NB4 (cell line): ENCODE data around the gene SLC38A2.

ENCODE experiments used
- POLR2A ChIP-seq: IDR thresholded peaks from 2 replicates; pipeline ENCODE4 v1.6.1; 2011; ENCODE audit warnings: mild to moderate bottlenecking; ENCODE audit not compliant: insufficient read length; ENCODE audit errors: extremely low read depth
- TF ChIP-seq, protein P1 (sequence below): IDR thresholded peaks from one replicate; pipeline ENCODE4 v1.5.1; 2012; ENCODE audit warnings: low read depth, low read length

DNA sequence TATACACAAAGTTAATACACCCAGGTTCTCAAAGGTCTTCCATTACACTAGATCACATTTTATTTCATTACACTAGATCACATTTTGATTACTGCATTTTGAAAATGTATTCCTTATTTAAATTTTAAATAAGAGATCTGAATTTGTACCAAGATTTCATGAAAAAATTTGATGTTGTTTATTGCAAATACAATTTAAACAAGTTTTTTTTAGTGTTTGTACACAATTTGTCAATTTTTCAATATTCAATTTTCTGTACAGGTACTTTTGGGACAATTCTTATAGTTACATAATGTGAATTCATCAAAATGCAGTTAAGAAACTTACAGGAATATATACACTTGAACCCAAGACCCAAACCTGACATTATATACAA is 14.3 kb downstream of the SLC38A2 start:
- no peak for TF ChIP-seq POLR2A
- TF ChIP-seq, protein P1, sequence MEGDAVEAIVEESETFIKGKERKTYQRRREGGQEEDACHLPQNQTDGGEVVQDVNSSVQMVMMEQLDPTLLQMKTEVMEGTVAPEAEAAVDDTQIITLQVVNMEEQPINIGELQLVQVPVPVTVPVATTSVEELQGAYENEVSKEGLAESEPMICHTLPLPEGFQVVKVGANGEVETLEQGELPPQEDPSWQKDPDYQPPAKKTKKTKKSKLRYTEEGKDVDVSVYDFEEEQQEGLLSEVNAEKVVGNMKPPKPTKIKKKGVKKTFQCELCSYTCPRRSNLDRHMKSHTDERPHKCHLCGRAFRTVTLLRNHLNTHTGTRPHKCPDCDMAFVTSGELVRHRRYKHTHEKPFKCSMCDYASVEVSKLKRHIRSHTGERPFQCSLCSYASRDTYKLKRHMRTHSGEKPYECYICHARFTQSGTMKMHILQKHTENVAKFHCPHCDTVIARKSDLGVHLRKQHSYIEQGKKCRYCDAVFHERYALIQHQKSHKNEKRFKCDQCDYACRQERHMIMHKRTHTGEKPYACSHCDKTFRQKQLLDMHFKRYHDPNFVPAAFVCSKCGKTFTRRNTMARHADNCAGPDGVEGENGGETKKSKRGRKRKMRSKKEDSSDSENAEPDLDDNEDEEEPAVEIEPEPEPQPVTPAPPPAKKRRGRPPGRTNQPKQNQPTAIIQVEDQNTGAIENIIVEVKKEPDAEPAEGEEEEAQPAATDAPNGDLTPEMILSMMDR: no peak
